ENCODE data around the gene FAM200B. TPM values are rescaled to one million over a fixed set of nuclear protein-coding genes. Genes with fewer than 3 reads are reported as not detected.

Gene FAM200B
- total and polyA plus RNA-seq, 2 experiments from 2014 or later, result 34.4 to 88.0 TPM

GRCh38 chr4:15674046-15674445 is 7.6 kb upstream of the FAM200B start:
- peaks cover 87% of the 10 kb centered on the region for H3K79me2 ChIP-seq (replicated peaks; ENCODE audit: insufficient read depth)

More at GRCh38 chr4:15674046-15674445, 7.6 kb upstream of the FAM200B start:
- H3K27me3 ChIP-seq (ENCODE audit: insufficient read depth), result no peaks in the 10 kb centered on the region
- Mint-ChIP-seq H3K4me1 (peaks cover 18% of the 10 kb centered on the region), H3K4me3 (no peak overlapping the region), H3K27me3 (ENCODE audit: insufficient read depth, low read depth, poor library complexity) (no peaks in the 10 kb centered on the region), H3K9me3 (no peaks in the 10 kb centered on the region), H3K36me3 (ENCODE audit: low read depth) (peaks cover 15% of the 10 kb centered on the region; the same call in 2 of the 3 replicates), H3K27ac (no peak overlapping the region)
- peaks cover 13% of the 10 kb centered on the region for H4K20me1 ChIP-seq (replicated peaks; ENCODE audit: insufficient read depth)
- H2AFZ ChIP-seq, result no peak overlapping the region
- no peak overlapping the region for H3K4me2 ChIP-seq
- no peak overlapping the region for H3K4me3 ChIP-seq
- no peaks in the 10 kb centered on the region for H3F3A ChIP-seq (replicated peaks; ENCODE audit: low read depth)
- H3K27ac ChIP-seq (ENCODE audit: low read depth), result no peak overlapping the region
- no peaks in the 10 kb centered on the region for H3K9me2 ChIP-seq (ENCODE audit: insufficient read depth)
- ATAC-seq, result no peak
- TF ChIP-seq ZNF331 (CRISPR knock-in tag; IDR thresholded peaks at IDR 0.05; ENCODE audit: low read depth) (no peak), JUNB (IDR thresholded peaks at IDR 0.05; ENCODE audit: unreplicated experiment) (no peak), ZNF462 (CRISPR knock-in tag; IDR thresholded peaks at IDR 0.05) (no peak)
- DNase-seq (ENCODE audit: low spot score), result no peak
- no peaks in the 10 kb centered on the region for H3K36me3 ChIP-seq (ENCODE audit: insufficient read depth)
- H3K4me1 ChIP-seq (ENCODE audit: insufficient read depth), result peaks cover 24% of the 10 kb centered on the region

All from GM23338 (cell line).